ENCODE measurements around the gene PRKCB.

- TF ChIP-seq CTCF (IDR thresholded peaks at IDR 0.05) = no peak
- TF ChIP-seq POLR2A (IDR thresholded peaks at IDR 0.05) = no peak
These were observed 143.7 kb downstream of the PRKCB start for GRCh38 chr16:23979441-23979840.

All from testis (tissue), 2 donors.